H1 (cell line): ENCODE data around the gene DTD1. TPM values are rescaled to one million over a fixed set of nuclear protein-coding genes. Genes with fewer than 3 reads are reported as not detected.
A peak's percentile ranks its signal among the peaks of the same experiment; 100 is the strongest.

Source experiments
- CBX8 ChIP-seq: fragments of 300-800, 300-1000 bp; sonication (generic); IDR thresholded peaks from 2 replicates; pipeline ENCODE4 v1.7.1; 2016; ENCODE audit warnings: low read depth, low read length, borderline replicate concordance
- CHD1 ChIP-seq: IDR thresholded peaks from 2 replicates; pipeline ENCODE4 v1.6.1; 2012; ENCODE audit warnings: low read depth, low read length, improper control_type of control experiment
- EZH2 ChIP-seq: fragments of 200-600 bp; sonication (generic); IDR thresholded peaks from 2 replicates; pipeline ENCODE4 v1.7.1; 2012; ENCODE audit warnings: low read depth, mild to moderate bottlenecking, moderate library complexity, low read length, inconsistent platforms; ENCODE audit not compliant: severe bottlenecking
- HDAC6 ChIP-seq: IDR thresholded peaks from one replicate; pipeline ENCODE4 v1.7.1; 2012; ENCODE audit warnings: low read depth, mild to moderate bottlenecking, inconsistent platforms, low read length, moderate library complexity
- KDM4A ChIP-seq: IDR thresholded peaks from one replicate; pipeline ENCODE4 v1.7.1; 2012; ENCODE audit warnings: low read depth, mild to moderate bottlenecking, moderate library complexity, low read length, inconsistent platforms; ENCODE audit not compliant: severe bottlenecking
- POLR2A ChIP-seq, 2 experiments: IDR thresholded peaks; 1 replicate in 1 of 2; 2 replicates in 1 of 2; pipeline ENCODE4 v1.6.1; 2011; ENCODE audit warnings: low read depth in 2 of 2, low read length in 2 of 2, mild to moderate bottlenecking in 2 of 2; ENCODE audit errors: control extremely low read depth in 1 of 2
- RAD21 ChIP-seq, 2 experiments: IDR thresholded peaks in 1 of 2; conservative IDR thresholded peaks in 1 of 2; 2 replicates each; pipeline ENCODE4 v1.6.1; 2011; ENCODE audit warnings: low read depth in 2 of 2, low read length in 2 of 2, improper control_type of control experiment in 1 of 2, inconsistent platforms in 1 of 2, mild to moderate bottlenecking in 1 of 2, moderate library complexity in 1 of 2
- SUZ12 ChIP-seq: fragments of 200-600 bp; sonication (generic); IDR thresholded peaks from 2 replicates; pipeline ENCODE4 v1.6.1; 2012; ENCODE audit warnings: mild to moderate bottlenecking, inconsistent platforms, low read length, moderate library complexity, mixed read lengths
- ZNF274 ChIP-seq: IDR thresholded peaks from 2 replicates; pipeline ENCODE4 v1.7.0; 2012; ENCODE audit warnings: low read length, borderline replicate concordance; ENCODE audit errors: extremely low read depth
- polyA plus RNA-seq, 7 experiments: library from polyadenylated mRNA; depleted of rRNA in 3 of 7; stranded (reverse) in 5 of 7; unstranded in 2 of 7; fragments of >200 nt in 5 of 7; fragments of 200-250 nt in 2 of 7; gene quantifications; 1 replicate in 5 of 7; 2 replicates in 1 of 7; 4 replicates in 1 of 7; pipeline versions ENCODE4 v1.2.1 to v1.2.3, GENCODE V29; 2011 to 2013; ENCODE audit warnings: missing spikeins in 2 of 7, mixed read lengths in 2 of 7
- total RNA-seq: library from RNA; stranded (reverse); fragmentation: NEBNext Ultra II Directional; extraction: Animal tissue kit (Norgen Biotek cat#: 25700); gene quantifications from 2 replicates; pipeline ENCODE4 v1.2.1, GENCODE V29; 2021
- TF ChIP-seq, protein P1 (sequence below): fragments of 300-600 bp; sonication (generic); IDR thresholded peaks from 2 replicates; pipeline ENCODE4 v1.7.1; 2012; ENCODE audit warnings: low read length, moderate library complexity, mild to moderate bottlenecking, inconsistent platforms; ENCODE audit not compliant: insufficient replicate concordance

The DTD1 gene
- total and polyA plus RNA-seq, 2 of the 8 experiments (the other 6 are each of a cell fraction or from before 2014, with no cell fraction given), result 49.7 to 66.6 TPM

DNA sequence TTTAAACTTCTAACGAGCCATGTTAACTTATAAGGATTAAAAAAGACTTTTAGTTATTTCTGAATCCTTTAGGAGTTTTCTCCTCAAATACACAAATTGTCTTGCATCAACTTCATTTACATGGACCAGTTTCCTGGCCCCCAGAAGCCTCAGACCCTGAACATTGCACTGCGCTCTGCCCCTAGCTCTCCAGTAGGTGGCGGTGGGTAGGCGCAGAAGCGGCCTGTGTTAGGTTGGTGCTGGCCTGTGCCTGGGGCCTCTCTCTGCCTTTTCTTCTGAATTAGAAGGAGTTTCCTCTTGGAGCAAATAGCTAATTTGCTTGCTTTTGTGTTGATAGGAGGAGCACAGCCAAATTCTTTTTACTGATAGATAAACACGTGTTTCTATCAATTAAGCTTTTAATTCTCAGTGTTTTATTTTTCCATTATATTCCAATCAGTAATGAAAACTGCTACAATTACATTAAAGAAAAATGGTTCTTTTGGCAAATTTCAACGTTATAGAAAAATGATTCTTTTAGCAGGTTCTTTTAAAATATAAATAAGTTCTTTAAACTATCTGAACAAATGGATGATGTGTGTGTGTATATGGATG lies 44.4 kb downstream of the DTD1 start (continued):
- TF ChIP-seq HDAC6 (no peak), POLR2A (IDR thresholded peaks at IDR 0.05; ENCODE audit: control extremely low read depth in 1 of 2, low read depth in 2 of 2, low read length in 2 of 2) (no peak), SUZ12 (no peak), ZNF274 (no peak), KDM4A (no peak), CHD1 (no peak), CBX8 (no peak), EZH2 (no peak), RAD21 (IDR thresholded peaks at IDR 0.05 in 1 of 2, conservative IDR thresholded peaks at IDR 0.05 in 1 of 2; ENCODE audit: low read depth in 2 of 2, low read length in 2 of 2) (peak; percentile 99)
- TF ChIP-seq, protein P1, sequence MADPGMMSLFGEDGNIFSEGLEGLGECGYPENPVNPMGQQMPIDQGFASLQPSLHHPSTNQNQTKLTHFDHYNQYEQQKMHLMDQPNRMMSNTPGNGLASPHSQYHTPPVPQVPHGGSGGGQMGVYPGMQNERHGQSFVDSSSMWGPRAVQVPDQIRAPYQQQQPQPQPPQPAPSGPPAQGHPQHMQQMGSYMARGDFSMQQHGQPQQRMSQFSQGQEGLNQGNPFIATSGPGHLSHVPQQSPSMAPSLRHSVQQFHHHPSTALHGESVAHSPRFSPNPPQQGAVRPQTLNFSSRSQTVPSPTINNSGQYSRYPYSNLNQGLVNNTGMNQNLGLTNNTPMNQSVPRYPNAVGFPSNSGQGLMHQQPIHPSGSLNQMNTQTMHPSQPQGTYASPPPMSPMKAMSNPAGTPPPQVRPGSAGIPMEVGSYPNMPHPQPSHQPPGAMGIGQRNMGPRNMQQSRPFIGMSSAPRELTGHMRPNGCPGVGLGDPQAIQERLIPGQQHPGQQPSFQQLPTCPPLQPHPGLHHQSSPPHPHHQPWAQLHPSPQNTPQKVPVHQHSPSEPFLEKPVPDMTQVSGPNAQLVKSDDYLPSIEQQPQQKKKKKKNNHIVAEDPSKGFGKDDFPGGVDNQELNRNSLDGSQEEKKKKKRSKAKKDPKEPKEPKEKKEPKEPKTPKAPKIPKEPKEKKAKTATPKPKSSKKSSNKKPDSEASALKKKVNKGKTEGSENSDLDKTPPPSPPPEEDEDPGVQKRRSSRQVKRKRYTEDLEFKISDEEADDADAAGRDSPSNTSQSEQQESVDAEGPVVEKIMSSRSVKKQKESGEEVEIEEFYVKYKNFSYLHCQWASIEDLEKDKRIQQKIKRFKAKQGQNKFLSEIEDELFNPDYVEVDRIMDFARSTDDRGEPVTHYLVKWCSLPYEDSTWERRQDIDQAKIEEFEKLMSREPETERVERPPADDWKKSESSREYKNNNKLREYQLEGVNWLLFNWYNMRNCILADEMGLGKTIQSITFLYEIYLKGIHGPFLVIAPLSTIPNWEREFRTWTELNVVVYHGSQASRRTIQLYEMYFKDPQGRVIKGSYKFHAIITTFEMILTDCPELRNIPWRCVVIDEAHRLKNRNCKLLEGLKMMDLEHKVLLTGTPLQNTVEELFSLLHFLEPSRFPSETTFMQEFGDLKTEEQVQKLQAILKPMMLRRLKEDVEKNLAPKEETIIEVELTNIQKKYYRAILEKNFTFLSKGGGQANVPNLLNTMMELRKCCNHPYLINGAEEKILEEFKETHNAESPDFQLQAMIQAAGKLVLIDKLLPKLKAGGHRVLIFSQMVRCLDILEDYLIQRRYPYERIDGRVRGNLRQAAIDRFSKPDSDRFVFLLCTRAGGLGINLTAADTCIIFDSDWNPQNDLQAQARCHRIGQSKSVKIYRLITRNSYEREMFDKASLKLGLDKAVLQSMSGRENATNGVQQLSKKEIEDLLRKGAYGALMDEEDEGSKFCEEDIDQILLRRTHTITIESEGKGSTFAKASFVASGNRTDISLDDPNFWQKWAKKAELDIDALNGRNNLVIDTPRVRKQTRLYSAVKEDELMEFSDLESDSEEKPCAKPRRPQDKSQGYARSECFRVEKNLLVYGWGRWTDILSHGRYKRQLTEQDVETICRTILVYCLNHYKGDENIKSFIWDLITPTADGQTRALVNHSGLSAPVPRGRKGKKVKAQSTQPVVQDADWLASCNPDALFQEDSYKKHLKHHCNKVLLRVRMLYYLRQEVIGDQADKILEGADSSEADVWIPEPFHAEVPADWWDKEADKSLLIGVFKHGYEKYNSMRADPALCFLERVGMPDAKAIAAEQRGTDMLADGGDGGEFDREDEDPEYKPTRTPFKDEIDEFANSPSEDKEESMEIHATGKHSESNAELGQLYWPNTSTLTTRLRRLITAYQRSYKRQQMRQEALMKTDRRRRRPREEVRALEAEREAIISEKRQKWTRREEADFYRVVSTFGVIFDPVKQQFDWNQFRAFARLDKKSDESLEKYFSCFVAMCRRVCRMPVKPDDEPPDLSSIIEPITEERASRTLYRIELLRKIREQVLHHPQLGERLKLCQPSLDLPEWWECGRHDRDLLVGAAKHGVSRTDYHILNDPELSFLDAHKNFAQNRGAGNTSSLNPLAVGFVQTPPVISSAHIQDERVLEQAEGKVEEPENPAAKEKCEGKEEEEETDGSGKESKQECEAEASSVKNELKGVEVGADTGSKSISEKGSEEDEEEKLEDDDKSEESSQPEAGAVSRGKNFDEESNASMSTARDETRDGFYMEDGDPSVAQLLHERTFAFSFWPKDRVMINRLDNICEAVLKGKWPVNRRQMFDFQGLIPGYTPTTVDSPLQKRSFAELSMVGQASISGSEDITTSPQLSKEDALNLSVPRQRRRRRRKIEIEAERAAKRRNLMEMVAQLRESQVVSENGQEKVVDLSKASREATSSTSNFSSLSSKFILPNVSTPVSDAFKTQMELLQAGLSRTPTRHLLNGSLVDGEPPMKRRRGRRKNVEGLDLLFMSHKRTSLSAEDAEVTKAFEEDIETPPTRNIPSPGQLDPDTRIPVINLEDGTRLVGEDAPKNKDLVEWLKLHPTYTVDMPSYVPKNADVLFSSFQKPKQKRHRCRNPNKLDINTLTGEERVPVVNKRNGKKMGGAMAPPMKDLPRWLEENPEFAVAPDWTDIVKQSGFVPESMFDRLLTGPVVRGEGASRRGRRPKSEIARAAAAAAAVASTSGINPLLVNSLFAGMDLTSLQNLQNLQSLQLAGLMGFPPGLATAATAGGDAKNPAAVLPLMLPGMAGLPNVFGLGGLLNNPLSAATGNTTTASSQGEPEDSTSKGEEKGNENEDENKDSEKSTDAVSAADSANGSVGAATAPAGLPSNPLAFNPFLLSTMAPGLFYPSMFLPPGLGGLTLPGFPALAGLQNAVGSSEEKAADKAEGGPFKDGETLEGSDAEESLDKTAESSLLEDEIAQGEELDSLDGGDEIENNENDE, result no peak
